Fibroblast of mammary gland (primary cell): Measurements from ENCODE around the gene DDI2.

Experiments used
- DNase-seq: peaks from one replicate; pipeline ENCODE4 v3.0.0-alpha.2; 2010; ENCODE audit warnings: low read depth
- H3K4me3 ChIP-seq: 2 replicates; pipeline ENCODE4 v1.5.1; 2011; ENCODE audit warnings: low read depth, mild to moderate bottlenecking, low read length, moderate library complexity; ENCODE audit not compliant: control insufficient read depth
- TF ChIP-seq, protein P1 (sequence below): conservative IDR thresholded peaks from 2 replicates; pipeline ENCODE4 v1.5.1; 2011; ENCODE audit warnings: low read depth, low read length, inconsistent platforms; ENCODE audit not compliant: control insufficient read depth, insufficient read depth

Gene DDI2

DNA sequence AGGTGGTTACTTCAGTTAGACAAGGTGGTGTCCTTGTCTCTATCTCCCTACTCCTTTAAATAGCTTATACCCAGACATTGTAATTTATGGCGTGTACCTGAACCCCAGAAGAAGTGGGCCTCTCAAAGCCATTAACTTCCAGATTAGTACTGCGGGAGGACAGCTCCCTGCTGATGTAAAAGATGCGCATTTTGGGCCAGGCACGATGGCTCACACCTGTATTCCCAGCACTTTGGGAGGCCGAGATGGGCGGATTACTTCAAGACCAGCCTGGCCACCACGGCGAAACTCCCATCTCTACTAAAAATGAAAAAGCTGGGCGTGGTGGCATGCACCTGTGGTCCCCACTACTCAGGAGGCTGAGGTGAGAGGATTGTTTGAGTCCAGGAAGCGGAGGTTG is 51.8 kb downstream of the DDI2 start:
- TF ChIP-seq, protein P1, sequence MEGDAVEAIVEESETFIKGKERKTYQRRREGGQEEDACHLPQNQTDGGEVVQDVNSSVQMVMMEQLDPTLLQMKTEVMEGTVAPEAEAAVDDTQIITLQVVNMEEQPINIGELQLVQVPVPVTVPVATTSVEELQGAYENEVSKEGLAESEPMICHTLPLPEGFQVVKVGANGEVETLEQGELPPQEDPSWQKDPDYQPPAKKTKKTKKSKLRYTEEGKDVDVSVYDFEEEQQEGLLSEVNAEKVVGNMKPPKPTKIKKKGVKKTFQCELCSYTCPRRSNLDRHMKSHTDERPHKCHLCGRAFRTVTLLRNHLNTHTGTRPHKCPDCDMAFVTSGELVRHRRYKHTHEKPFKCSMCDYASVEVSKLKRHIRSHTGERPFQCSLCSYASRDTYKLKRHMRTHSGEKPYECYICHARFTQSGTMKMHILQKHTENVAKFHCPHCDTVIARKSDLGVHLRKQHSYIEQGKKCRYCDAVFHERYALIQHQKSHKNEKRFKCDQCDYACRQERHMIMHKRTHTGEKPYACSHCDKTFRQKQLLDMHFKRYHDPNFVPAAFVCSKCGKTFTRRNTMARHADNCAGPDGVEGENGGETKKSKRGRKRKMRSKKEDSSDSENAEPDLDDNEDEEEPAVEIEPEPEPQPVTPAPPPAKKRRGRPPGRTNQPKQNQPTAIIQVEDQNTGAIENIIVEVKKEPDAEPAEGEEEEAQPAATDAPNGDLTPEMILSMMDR: no peak
- H3K4me3 ChIP-seq: no peak overlapping the region
- DNase-seq: no peak

DNA sequence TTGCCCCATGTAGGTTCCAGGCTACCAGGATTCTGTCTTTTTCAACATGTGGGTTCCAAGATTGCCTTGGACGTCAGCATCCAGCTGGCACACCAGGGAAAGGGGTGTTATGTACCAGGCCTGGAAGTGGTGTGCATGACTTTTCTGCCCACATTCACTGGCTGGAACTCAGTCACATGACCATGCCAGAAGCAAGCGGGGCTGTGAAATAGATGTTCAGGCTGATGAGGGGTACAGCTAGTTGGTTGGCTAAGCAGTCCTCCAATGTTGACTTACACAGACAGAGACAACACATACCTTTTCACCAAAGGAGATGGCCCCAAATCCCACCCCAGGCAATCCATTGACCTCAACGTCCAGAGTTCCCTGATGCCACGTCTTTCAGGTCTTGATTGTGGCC is 52.6 kb downstream of the DDI2 start:
- H3K4me3 ChIP-seq: no peak overlapping the region

DNA sequence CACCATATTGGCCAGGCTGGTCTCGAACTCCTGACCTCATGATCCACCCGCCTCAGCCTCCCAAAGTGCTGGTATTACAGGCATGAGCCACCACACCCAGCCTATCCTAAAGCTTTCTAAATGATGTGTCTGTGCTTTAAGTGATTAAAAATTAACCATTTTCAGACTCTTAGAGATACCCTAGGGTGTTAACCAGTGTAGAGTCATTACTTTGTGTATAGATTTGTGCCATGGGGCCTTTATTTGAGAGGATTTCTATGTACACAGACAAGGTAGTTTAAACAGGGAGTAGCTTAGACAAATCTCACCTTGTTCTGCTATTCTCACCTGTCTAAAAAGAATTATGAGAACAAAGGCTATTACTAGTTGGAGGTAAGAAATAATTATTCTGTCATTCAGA is 54.2 kb downstream of the DDI2 start:
- no peak for DNase-seq
- TF ChIP-seq, protein P1: no peak
- H3K4me3 ChIP-seq: no peak overlapping the region

More for the DNA sequence above, 52.6 kb downstream of the DDI2 start:
- TF ChIP-seq, protein P1: no peak
- DNase-seq: no peak

DNA sequence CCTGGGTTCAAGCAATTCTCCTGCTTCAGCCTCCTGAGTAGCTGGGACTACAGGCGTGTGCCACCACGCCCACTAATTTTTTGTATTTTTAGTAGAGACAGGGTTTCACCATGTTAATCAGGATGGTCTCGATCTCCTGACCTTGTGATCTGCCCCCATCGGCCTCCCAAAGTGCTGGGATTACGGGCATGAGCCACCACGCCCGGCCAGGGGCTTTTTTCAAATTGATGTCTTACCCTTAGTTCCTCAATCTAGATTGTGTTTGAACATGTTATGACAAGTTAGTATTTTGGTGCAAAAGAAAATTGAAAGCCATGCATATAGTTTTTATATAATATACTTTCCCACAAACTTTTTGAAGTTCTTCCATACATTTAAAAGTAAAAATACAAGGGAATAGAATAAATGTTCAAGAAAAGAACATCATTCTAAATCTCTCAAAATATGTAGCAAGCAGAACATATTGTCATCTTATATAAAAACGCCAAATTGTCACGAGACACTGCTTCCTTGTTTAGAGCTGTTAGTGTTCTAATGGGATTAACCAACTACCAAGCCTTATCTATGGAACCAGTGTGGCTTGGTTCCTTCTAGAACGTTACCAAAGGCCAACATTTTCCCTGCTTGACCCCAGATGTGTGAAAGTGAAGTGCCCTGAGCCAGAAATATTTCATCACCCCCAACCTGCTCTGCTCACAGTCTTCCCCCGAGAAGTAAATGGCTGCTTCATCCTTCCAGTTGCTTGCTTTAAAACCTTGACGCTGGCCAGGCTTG is 57.3 kb downstream of the DDI2 start:
- H3K4me3 ChIP-seq: no peak overlapping the region
- TF ChIP-seq, protein P1: no peak
- DNase-seq: no peak

DNA sequence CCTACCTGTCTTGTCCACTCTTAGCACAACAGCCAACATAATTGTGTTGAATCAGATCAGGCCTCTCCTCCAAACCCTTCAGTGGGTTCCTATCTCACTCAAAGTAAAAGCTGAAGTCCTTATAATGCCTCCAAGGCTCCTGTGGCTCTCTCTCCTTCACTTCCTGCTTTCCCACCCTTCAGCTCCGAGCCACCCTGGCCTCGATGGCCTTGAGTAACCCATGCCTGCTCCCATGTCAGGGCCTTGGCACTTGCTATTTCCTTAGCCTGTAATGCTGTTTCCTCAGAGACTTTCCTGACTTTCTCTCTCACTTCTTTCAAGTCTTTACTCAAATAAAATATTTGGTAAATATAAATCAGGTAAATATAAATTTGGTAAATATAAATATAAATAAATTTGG is 58.8 kb downstream of the DDI2 start:
- DNase-seq: no peak
- TF ChIP-seq, protein P1: no peak
- no peak overlapping the region for H3K4me3 ChIP-seq

DNA sequence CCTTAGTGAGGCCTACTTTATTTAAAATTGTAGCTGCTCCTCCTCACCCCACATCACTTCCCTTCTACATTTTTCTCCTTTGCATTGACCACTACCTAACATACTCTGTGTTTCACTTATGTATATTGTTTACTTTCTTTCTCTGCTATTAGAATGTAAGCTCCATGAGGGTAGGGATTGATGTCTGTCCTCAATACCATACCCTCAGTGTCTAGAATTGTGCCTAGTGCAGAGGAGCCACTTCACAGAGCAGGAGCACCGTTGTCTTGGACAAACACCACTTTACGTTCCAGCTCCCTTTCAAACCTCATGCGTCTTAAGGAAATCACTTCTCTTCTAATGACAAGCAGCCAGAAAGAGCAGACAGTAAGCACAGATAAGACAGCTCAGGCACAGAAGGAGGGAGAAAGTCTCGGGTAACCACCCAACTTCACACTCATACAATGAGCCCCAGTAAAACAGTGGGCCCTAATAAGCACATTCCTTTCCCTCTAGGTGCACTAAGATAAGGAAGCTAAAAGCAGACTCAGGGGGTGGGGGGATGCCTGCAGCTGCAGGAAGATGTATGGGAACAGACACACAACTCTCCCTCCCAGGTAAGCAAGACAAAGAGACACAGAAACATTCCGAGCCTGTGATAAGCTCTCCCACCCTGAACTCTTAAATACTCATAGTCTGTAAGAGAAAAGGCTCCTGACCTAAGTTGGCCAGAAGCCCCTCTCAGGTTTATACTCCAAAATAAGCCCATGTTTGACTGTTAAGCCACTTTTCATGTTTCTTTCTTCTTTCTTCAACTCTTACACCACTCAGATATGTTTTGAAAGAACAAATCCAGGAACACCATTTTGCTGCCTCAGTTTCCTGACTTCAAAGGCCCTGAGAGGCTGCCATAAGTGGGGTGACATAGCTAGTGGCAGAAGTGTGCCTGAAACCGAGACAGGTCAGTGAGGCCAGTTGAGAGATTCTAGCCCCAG is 59.7 kb downstream of the DDI2 start:
- TF ChIP-seq, protein P1: no peak
- DNase-seq: no peak
- H3K4me3 ChIP-seq: no peak overlapping the region
